SU-DHL-6 (cell line): ENCODE results near the gene DRC7.

ENCODE experiments used
- CTCF ChIP-seq: fragments of 200-600 bp; sonication (generic); IDR thresholded peaks from one replicate; pipeline ENCODE4 v1.5.1; 2017; ENCODE audit warnings: antibody characterized with exemption, mild to moderate bottlenecking, low read length, moderate library complexity; ENCODE audit not compliant: insufficient read depth, poor library complexity, severe bottlenecking
- EZH2phosphoT487 ChIP-seq: fragments of 200-600 bp; sonication (generic), shearing (Covaris generic); conservative IDR thresholded peaks from 2 replicates; pipeline ENCODE4 v1.6.1; 2018; ENCODE audit warnings: mild to moderate bottlenecking, antibody characterized with exemption, low read length, moderate library complexity, mixed read lengths

DNA sequence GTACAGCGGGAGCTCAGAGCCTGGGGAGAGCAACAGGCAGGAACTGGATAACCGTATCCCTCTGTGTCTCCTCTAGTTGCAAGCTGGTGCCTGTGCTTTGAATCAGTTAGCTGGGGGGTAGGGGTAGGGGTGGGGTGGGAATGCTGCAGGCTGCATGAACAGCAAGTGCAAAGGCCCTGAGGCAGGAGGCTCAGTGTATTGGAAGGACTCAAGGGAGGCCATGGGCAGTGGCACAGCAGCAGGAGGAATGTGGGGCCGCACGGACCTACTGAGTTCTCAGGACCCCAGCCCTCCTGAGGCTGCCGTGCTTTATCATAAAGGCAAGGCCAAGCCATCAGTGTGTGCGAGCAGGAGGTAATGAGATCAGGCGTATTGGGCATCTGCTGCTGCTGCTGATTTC is 44.2 kb downstream of the DRC7 start:
- TF ChIP-seq CTCF (no peak), EZH2phosphoT487 (no peak)
